ENCODE measurements around the gene NTF3. TPM values are rescaled to one million over a fixed set of nuclear protein-coding genes. Genes with fewer than 3 reads are reported as not detected.

The NTF3 gene
- total and polyA plus RNA-seq, 10 donors = 0.72 to 5.8 (median 2.7) TPM; not detected in 1

DNA sequence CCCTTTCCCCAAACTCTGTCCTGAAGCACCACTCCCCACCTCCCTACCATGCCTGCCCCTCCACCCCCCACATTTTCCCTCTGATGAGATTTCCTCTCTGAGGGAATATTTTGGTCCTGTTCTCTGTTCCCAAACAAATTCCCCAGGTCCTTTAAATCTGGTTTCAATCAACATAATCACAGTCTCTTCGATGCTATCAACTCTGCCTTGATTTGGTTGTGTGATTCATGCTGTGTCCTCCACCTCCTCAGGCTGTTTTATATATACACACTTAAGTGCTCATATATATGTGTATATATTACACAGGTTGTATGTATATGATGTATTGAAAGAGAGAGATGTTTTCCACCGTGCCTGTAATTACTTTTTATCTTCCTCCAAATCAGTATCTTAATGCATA is 36.0 kb downstream of the NTF3 start:
- TF ChIP-seq CTCF (IDR thresholded peaks at IDR 0.05 in 8 of 11, conservative IDR thresholded peaks at IDR 0.05 in 3 of 11) (no peak), POLR2AphosphoS5 (IDR thresholded peaks at IDR 0.05) (no peak), POLR2A (IDR thresholded peaks at IDR 0.05) (no peak)

DNA sequence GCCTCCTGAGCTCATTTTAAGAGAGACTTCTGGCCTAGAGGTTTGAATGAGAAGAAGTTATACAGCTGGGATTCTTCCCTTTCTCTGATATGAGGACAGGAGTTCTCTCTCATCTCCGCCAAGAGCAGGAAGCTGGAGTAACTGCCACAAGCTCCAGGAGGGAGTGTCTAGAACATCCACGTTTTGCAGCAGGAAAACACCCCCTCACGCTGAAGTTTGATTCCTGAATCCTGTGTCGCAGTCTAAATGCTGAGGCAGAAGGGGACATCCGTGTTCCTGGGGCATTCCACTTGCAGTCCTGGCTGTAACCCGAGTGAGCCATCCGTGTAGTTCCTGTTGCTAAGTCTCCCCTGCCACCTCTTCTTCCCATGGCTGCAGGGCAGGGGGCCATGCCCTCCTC is 38.3 kb downstream of the NTF3 start:
- H3K4me1 ChIP-seq = peaks cover 0 to 6% (median 0%) of the 10 kb centered on the region in 6 donors
- H3K9me3 ChIP-seq = no peaks in the 10 kb centered on the region
- intact Hi-C loops (cut with DNase I; ENCODE audit: low total_unique reads) = no loop called here
- TF ChIP-seq POLR2A (IDR thresholded peaks at IDR 0.05) = no peak
- TF ChIP-seq POLR2AphosphoS5 (IDR thresholded peaks at IDR 0.05) = no peak
- no peak for TF ChIP-seq CTCF (IDR thresholded peaks at IDR 0.05 in 8 of 11, conservative IDR thresholded peaks at IDR 0.05 in 3 of 11)
- WGBS, 5 donors = 37 to 65% (median 63%) methylated on average over 7 of the region's 7 CpGs
- DNase-seq = no peak
- H3K27me3 ChIP-seq (replicated peaks in 1 of 7) = peaks cover 0 to 18% (median 0%) of the 10 kb centered on the region in 7 donors
- H3K27ac ChIP-seq = no peak overlapping the region
- H3K36me3 ChIP-seq = no peaks in the 10 kb centered on the region
- H3K4me3 ChIP-seq = no peak overlapping the region

More for the DNA sequence above, 36.0 kb downstream of the NTF3 start:
- peak overlapping the region in 1 of 8 donors; percentile 28 for H3K27ac ChIP-seq
- DNase-seq = no peak
- WGBS, 5 donors = 63 to 81% (median 74%) methylated on average over 2 of the region's 2 CpGs
- intact Hi-C loops (cut with DNase I; ENCODE audit: low total_unique reads) = no loop called here
- peaks cover 0 to 6% (median 0%) of the 10 kb centered on the region in 6 donors for H3K4me1 ChIP-seq
- no peak overlapping the region for H3K4me3 ChIP-seq
- no peaks in the 10 kb centered on the region for H3K9me3 ChIP-seq
- no peaks in the 10 kb centered on the region for H3K36me3 ChIP-seq
- peaks cover 0 to 16% (median 0%) of the 10 kb centered on the region in 7 donors for H3K27me3 ChIP-seq (replicated peaks in 1 of 7)

- H3K36me3 ChIP-seq = no peaks in the 10 kb centered on the region
- TF ChIP-seq POLR2AphosphoS5 (IDR thresholded peaks at IDR 0.05) = no peak
- no peak for DNase-seq
- no peak overlapping the region for H3K27ac ChIP-seq
- peaks cover 0 to 6% (median 0%) of the 10 kb centered on the region in 6 donors for H3K4me1 ChIP-seq
- H3K9me3 ChIP-seq = no peaks in the 10 kb centered on the region
- 83 to 96% (median 87%) methylated on average over 2 of the region's 2 CpGs for WGBS, 5 donors
- H3K4me3 ChIP-seq = no peak overlapping the region
- peaks cover 0 to 18% (median 0%) of the 10 kb centered on the region in 7 donors for H3K27me3 ChIP-seq (replicated peaks in 1 of 7)
- intact Hi-C loops (cut with DNase I; ENCODE audit: low total_unique reads) = no loop called here
Measured at GRCh38 chr12:5470703-5471102, 38.8 kb downstream of the NTF3 start.

DNA sequence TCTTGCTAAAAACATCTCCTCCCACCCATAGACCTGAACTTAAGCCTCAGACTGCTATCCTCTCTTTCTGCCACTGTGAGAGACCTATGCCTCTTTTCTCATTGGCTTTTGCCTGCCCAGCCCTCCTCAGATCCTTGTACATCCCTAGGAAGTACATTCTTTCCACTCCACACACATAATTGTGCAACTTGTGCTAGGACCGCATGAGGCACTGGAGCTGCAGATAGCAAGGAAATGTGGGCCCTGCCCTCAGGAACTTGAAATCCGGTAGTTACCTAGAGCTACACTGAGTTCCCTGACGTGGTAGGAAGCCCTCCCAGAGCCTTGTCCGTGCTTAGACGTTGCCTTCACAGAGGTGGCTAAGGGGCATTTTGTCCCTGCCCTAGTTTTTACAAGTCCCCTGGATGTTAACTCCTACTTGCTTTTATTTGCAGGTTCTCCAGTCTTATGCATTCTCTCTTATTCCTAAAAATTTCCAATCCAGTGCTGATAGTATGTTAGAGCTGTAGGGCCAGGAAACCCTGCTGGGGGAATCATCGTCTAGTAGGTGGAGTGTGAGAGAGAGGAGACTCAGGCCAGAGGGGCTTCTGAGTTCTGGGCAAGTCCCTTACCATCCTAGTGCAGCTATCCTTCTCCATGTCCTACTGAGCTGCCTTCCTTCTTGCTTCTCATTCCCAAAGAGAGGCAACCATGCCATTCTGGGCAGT is 41.3 kb downstream of the NTF3 start:
- TF ChIP-seq POLR2A (IDR thresholded peaks at IDR 0.05) (no peak), POLR2AphosphoS5 (IDR thresholded peaks at IDR 0.05) (peak in 1 of 3 donors; percentile 43)
- peaks cover 0 to 14% (median 0%) of the 10 kb centered on the region in 6 donors for H3K4me1 ChIP-seq
- 50 to 65% (median 57%) methylated on average over 6 of the region's 6 CpGs for WGBS, 5 donors
- H3K36me3 ChIP-seq = no peaks in the 10 kb centered on the region
- H3K27ac ChIP-seq = no peak overlapping the region
- H3K27me3 ChIP-seq (replicated peaks in 1 of 7) = peaks cover 0 to 16% (median 0%) of the 10 kb centered on the region in 7 donors
- DNase-seq = no peak
- H3K9me3 ChIP-seq = no peaks in the 10 kb centered on the region
- intact Hi-C loops (cut with DNase I; ENCODE audit: low total_unique reads) = no loop called here
- no peak overlapping the region for H3K4me3 ChIP-seq

DNA sequence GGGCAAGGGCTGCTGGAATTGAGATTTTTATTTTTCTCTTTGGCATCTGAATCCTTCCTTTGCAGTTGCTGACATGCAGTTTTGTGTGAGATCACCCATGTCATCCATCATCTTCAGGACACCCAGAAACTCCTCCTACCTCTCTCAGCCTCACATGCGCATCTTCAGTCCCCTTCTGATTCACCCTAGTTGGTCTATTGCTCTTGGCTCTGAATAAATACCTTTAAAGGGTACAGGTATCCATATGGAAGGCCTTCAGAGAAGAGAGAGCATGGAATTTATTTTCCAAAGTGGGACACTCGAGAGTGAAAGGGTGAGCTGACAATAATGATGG is 41.8 kb downstream of the NTF3 start:
- H3K4me3 ChIP-seq = no peak overlapping the region
- peaks cover 0 to 17% (median 0%) of the 10 kb centered on the region in 7 donors for H3K27me3 ChIP-seq (replicated peaks in 1 of 7)
- WGBS, 5 donors = 77 to 92% (median 85%) methylated on average over 2 of the region's 2 CpGs
- no peak for DNase-seq
- TF ChIP-seq POLR2A (IDR thresholded peaks at IDR 0.05) (no peak), CTCF (IDR thresholded peaks at IDR 0.05 in 8 of 11, conservative IDR thresholded peaks at IDR 0.05 in 3 of 11) (no peak), POLR2AphosphoS5 (IDR thresholded peaks at IDR 0.05) (no peak)
- no peaks in the 10 kb centered on the region for H3K36me3 ChIP-seq
- peaks cover 0 to 16% (median 0%) of the 10 kb centered on the region in 6 donors for H3K4me1 ChIP-seq
- intact Hi-C loops (cut with DNase I; ENCODE audit: low total_unique reads) = no loop called here
- H3K27ac ChIP-seq = no peak overlapping the region
- H3K9me3 ChIP-seq = no peaks in the 10 kb centered on the region

All from spleen (tissue), 11 donors.